K562 (cell line): ENCODE data around the gene GPR37L1. TPM values are rescaled to one million over a fixed set of nuclear protein-coding genes. Genes with fewer than 3 reads are reported as not detected.

ENCODE experiments used
- ARNT ChIP-seq, 2 experiments: fragments of 450-650 bp; IDR thresholded peaks; 2 replicates each; pipeline ENCODE4 v1.6.1; 2016; ENCODE audit warnings: mild to moderate bottlenecking in 1 of 2
- ATF7 ChIP-seq: fragments of 450-650 bp; IDR thresholded peaks from 2 replicates; pipeline ENCODE4 v1.7.1; 2014; ENCODE audit warnings: mild to moderate bottlenecking, moderate library complexity
- CREB5 ChIP-seq: fragments of 250-450 bp; sonication (Bioruptor Pico); IDR thresholded peaks from 2 replicates; pipeline ENCODE4 v1.5.0; 2020; ENCODE audit warnings: mild to moderate bottlenecking
- ETS1 ChIP-seq: conservative IDR thresholded peaks from 2 replicates; pipeline ENCODE4 v1.6.1; 2011; ENCODE audit warnings: low read depth, mild to moderate bottlenecking, low read length; ENCODE audit not compliant: control insufficient read depth
- MAFG ChIP-seq: fragments of 450-650 bp; conservative IDR thresholded peaks from 2 replicates; pipeline ENCODE4 v1.6.1; 2016; ENCODE audit warnings: missing genetic modification characterization, missing compliant biosample characterization
- POLR3G ChIP-seq: IDR thresholded peaks from 2 replicates; pipeline ENCODE4 v1.6.1; 2011; ENCODE audit not compliant: insufficient read length, insufficient replicate concordance; ENCODE audit errors: extremely low read depth
- SIN3A ChIP-seq, 2 experiments: fragments of 150-350 bp in 1 of 2; IDR thresholded peaks; 2 replicates each; pipeline ENCODE4 v1.6.1; 2011 to 2016; ENCODE audit warnings: borderline replicate concordance in 2 of 2, low read depth in 2 of 2, low read length in 2 of 2, mild to moderate bottlenecking in 2 of 2, moderate library complexity in 2 of 2; ENCODE audit not compliant: control insufficient read depth in 1 of 2
- SRF ChIP-seq, 2 experiments: fragments of 250-450, 450-650 bp in 1 of 2; sonication (Bioruptor Pico) in 1 of 2; sonication (generic) in 1 of 2; formaldehyde crosslinking; IDR thresholded peaks; 2 replicates each; pipeline versions ENCODE4 v1.5.0 to v1.5.1; 2020 to 2022; ENCODE audit warnings: mild to moderate bottlenecking in 1 of 2, missing genetic modification reagents in 1 of 2
- TAF9B ChIP-seq: fragments of 450-650 bp; IDR thresholded peaks from 2 replicates; pipeline ENCODE4 v1.6.1; 2018; ENCODE audit warnings: mild to moderate bottlenecking; ENCODE audit not compliant: partially characterized antibody
- THRA ChIP-seq: fragments of 450-650 bp; IDR thresholded peaks from 2 replicates; pipeline ENCODE4 v1.6.1; 2017; ENCODE audit warnings: mild to moderate bottlenecking, moderate library complexity
- TRIM25 ChIP-seq: fragments of 450-650 bp; IDR thresholded peaks from 2 replicates; pipeline ENCODE4 v1.7.0; 2016; ENCODE audit warnings: borderline replicate concordance
- ZBTB9 ChIP-seq: fragments of 450-650 bp; formaldehyde crosslinking; IDR thresholded peaks from 2 replicates; pipeline ENCODE4 v1.4.0; 2020; ENCODE audit warnings: mild to moderate bottlenecking, moderate library complexity
- ZKSCAN3 ChIP-seq: fragments of 250-450 bp; sonication (Bioruptor Pico); IDR thresholded peaks from 2 replicates; pipeline ENCODE4 v1.4.0; 2020
- ZNF518B ChIP-seq: fragments of 250-450 bp; sonication (Bioruptor Pico); IDR thresholded peaks from 2 replicates; pipeline ENCODE4 v1.5.0; 2021; ENCODE audit warnings: mild to moderate bottlenecking, moderate library complexity
- ZNF583 ChIP-seq: fragments of 250-450 bp; sonication (Bioruptor Pico); IDR thresholded peaks from 2 replicates; pipeline ENCODE4 v1.4.0; 2020
- polyA plus RNA-seq, 8 experiments: library from polyadenylated mRNA; depleted of rRNA in 4 of 8; stranded (reverse) in 5 of 8; unstranded in 3 of 8; fragments of >200 nt; fragmentation: Nextera tagmentation in 2 of 8; fragmentation: Illumina TruSeq in 1 of 8; extraction: Ambion mirVana in 2 of 8; extraction: Trizol in 1 of 8; gene quantifications; 2 replicates each; pipeline versions ENCODE4 v1.2.1 to v1.2.3, GENCODE V29; 2011 to 2014; ENCODE audit warnings: inconsistent platforms in 1 of 8, missing spikeins in 1 of 8
- total RNA-seq, 7 experiments: library from RNA; depleted of rRNA in 6 of 7; stranded (reverse); fragments of >200 nt in 6 of 7; fragmentation: Illumina TruSeq in 2 of 7; extraction: Trizol in 2 of 7; gene quantifications; 2 replicates each; pipeline versions ENCODE4 v1.2.1 to v1.2.3, GENCODE V29; 2011 to 2021; ENCODE audit warnings: low replicate concordance in 1 of 7

GPR37L1 gene
- total and polyA plus RNA-seq, 9 of the 15 experiments (the other 6 are each of a cell fraction or from before 2014, with no cell fraction given), result not detected

- 0 out of 2 replicates have a peak, but pooled peaks have one; percentile 68 for TF ChIP-seq CREB5 (CRISPR knock-in tag)
- TF ChIP-seq ARNT (IDR thresholded peaks at IDR 0.05), result peak in 1 of 2 experiments; percentile 59; a peak in 1 of 4 replicates
- no peak for TF ChIP-seq TRIM25
- TF ChIP-seq ZBTB9 (CRISPR knock-in tag), result peak; percentile 77; the same call in 1 of the 2 replicates
- TF ChIP-seq ZNF583 (CRISPR knock-in tag), result 0 out of 2 replicates have a peak, but pooled peaks have one; percentile 60
- TF ChIP-seq TAF9B, result peak; percentile 21
- TF ChIP-seq ETS1, result 0 out of 2 replicates have a peak, but pooled peaks have one; percentile 51
- peak; percentile 49 for TF ChIP-seq MAFG
- TF ChIP-seq ZNF518B (CRISPR knock-in tag), result no peak
- no peak for TF ChIP-seq SIN3A (IDR thresholded peaks at IDR 0.05; ENCODE audit: borderline replicate concordance in 2 of 2, control insufficient read depth in 1 of 2, low read depth in 2 of 2, low read length in 2 of 2)
- TF ChIP-seq POLR3G, result no peak
- no peak for TF ChIP-seq THRA
- TF ChIP-seq ZKSCAN3 (CRISPR knock-in tag), result no peak
- peak in 1 of 2 experiments; percentile 73; a peak in 1 of 4 replicates for TF ChIP-seq SRF (CRISPR knock-in tag; IDR thresholded peaks at IDR 0.05)
- TF ChIP-seq ATF7, result peak; percentile 44
Measured at GRCh38 chr1:202162418-202163280, 39.9 kb downstream of the GPR37L1 start (continued).
